ENCODE data around the gene HDAC2. TPM values are rescaled to one million over a fixed set of nuclear protein-coding genes. Genes with fewer than 3 reads are reported as not detected.

HDAC2 gene
- total and polyA plus RNA-seq, 2 donors: 68.6 to 87.8 TPM

- H3K27ac ChIP-seq (ENCODE audit: low read depth in 1 of 2, low read length in 1 of 2): no peak overlapping the region
- no peaks in the 10 kb centered on the region for H3K27me3 ChIP-seq (ENCODE audit: control insufficient read depth in 2 of 2, insufficient read depth in 1 of 2, low read length in 1 of 2)
- 23% methylated on average over 6 of the region's 6 CpGs for WGBS
- peak; percentile 9 to 81 (median 56) for DNase-seq (ENCODE audit: low read depth in 6 of 9, low spot score in 9 of 9)
- H3K9me3 ChIP-seq (ENCODE audit: control insufficient read depth in 2 of 2, insufficient read depth in 1 of 2, low read length in 1 of 2): no peaks in the 10 kb centered on the region
- no peaks in the 10 kb centered on the region for H3K36me3 ChIP-seq (ENCODE audit: control insufficient read depth in 2 of 2, insufficient read depth in 2 of 2, low read length in 1 of 2)
- H3K4me3 ChIP-seq (ENCODE audit: low read length in 2 of 2): no peak overlapping the region
- no peaks in the 10 kb centered on the region for H3K4me1 ChIP-seq (ENCODE audit: control insufficient read depth in 2 of 2, insufficient read depth in 2 of 2, low read length in 2 of 2)
These were observed 61.6 kb downstream of the HDAC2 start for GRCh38 chr6:113909224-113909856.

GRCh38 chr6:113908801-113909200 is 62.1 kb downstream of the HDAC2 start:
- H3K36me3 ChIP-seq (ENCODE audit: control insufficient read depth in 2 of 2, insufficient read depth in 2 of 2, low read length in 1 of 2): no peaks in the 10 kb centered on the region
- no peaks in the 10 kb centered on the region for H3K27me3 ChIP-seq (ENCODE audit: control insufficient read depth in 2 of 2, insufficient read depth in 1 of 2, low read length in 1 of 2)
- WGBS: 80% methylated on average over 3 of the region's 3 CpGs
- no peaks in the 10 kb centered on the region for H3K9me3 ChIP-seq (ENCODE audit: control insufficient read depth in 2 of 2, insufficient read depth in 1 of 2, low read length in 1 of 2)
- no peaks in the 10 kb centered on the region for H3K4me1 ChIP-seq (ENCODE audit: control insufficient read depth in 2 of 2, insufficient read depth in 2 of 2, low read length in 2 of 2)
- no peak overlapping the region for H3K27ac ChIP-seq (ENCODE audit: low read depth in 1 of 2, low read length in 1 of 2)
- DNase-seq (ENCODE audit: low read depth in 6 of 9, low spot score in 9 of 9): no peak
- H3K4me3 ChIP-seq (ENCODE audit: low read length in 2 of 2): no peak overlapping the region

- Histone ChIP-seq H3K27ac (ENCODE audit: low read depth in 1 of 2, low read length in 1 of 2) (no peak overlapping the region), H3K9me3 (ENCODE audit: control insufficient read depth in 2 of 2, insufficient read depth in 1 of 2, low read length in 1 of 2) (no peaks in the 10 kb centered on the region), H3K4me1 (ENCODE audit: control insufficient read depth in 2 of 2, insufficient read depth in 2 of 2, low read length in 2 of 2) (no peaks in the 10 kb centered on the region), H3K36me3 (ENCODE audit: control insufficient read depth in 2 of 2, insufficient read depth in 2 of 2, low read length in 1 of 2) (no peaks in the 10 kb centered on the region), H3K27me3 (ENCODE audit: control insufficient read depth in 2 of 2, insufficient read depth in 1 of 2, low read length in 1 of 2) (no peaks in the 10 kb centered on the region), H3K4me3 (ENCODE audit: low read length in 2 of 2) (no peak overlapping the region)
- DNase-seq (ENCODE audit: low read depth in 6 of 9, low spot score in 9 of 9): no peak
- 95% methylated on average over 6 of the region's 6 CpGs for WGBS
These were observed 63.7 kb downstream of the HDAC2 start for GRCh38 chr6:113907102-113907815.

- no peak for DNase-seq (ENCODE audit: low read depth in 6 of 9, low spot score in 9 of 9)
- H3K4me3 ChIP-seq (ENCODE audit: low read length in 2 of 2): no peak overlapping the region
- H3K9me3 ChIP-seq (ENCODE audit: control insufficient read depth in 2 of 2, insufficient read depth in 1 of 2, low read length in 1 of 2): no peaks in the 10 kb centered on the region
- no peaks in the 10 kb centered on the region for H3K36me3 ChIP-seq (ENCODE audit: control insufficient read depth in 2 of 2, insufficient read depth in 2 of 2, low read length in 1 of 2)
- WGBS: 92% methylated on average over 9 of the region's 9 CpGs
- no peaks in the 10 kb centered on the region for H3K4me1 ChIP-seq (ENCODE audit: control insufficient read depth in 2 of 2, insufficient read depth in 2 of 2, low read length in 2 of 2)
- H3K27me3 ChIP-seq (ENCODE audit: control insufficient read depth in 2 of 2, insufficient read depth in 1 of 2, low read length in 1 of 2): no peaks in the 10 kb centered on the region
- no peak overlapping the region for H3K27ac ChIP-seq (ENCODE audit: low read depth in 1 of 2, low read length in 1 of 2)
These were observed 67.2 kb downstream of the HDAC2 start for GRCh38 chr6:113903666-113904330.

- Histone ChIP-seq H3K27me3 (ENCODE audit: control insufficient read depth in 2 of 2, insufficient read depth in 1 of 2, low read length in 1 of 2) (no peaks in the 10 kb centered on the region), H3K4me1 (ENCODE audit: control insufficient read depth in 2 of 2, insufficient read depth in 2 of 2, low read length in 2 of 2) (no peaks in the 10 kb centered on the region), H3K36me3 (ENCODE audit: control insufficient read depth in 2 of 2, insufficient read depth in 2 of 2, low read length in 1 of 2) (no peaks in the 10 kb centered on the region), H3K9me3 (ENCODE audit: control insufficient read depth in 2 of 2, insufficient read depth in 1 of 2, low read length in 1 of 2) (peaks cover 0 to 4% of the 10 kb centered on the region in 2 donors), H3K27ac (ENCODE audit: low read depth in 1 of 2, low read length in 1 of 2) (no peak overlapping the region), H3K4me3 (ENCODE audit: low read length in 2 of 2) (no peak overlapping the region)
- no peak for DNase-seq (ENCODE audit: low read depth in 6 of 9, low spot score in 9 of 9)
- WGBS: 96% methylated on average over 2 of the region's 2 CpGs
These were observed 69.5 kb downstream of the HDAC2 start for GRCh38 chr6:113901482-113901881.

- WGBS: 71% methylated on average over 6 of the region's 6 CpGs
- no peak overlapping the region for H3K4me3 ChIP-seq (ENCODE audit: low read length in 2 of 2)
- H3K27ac ChIP-seq (ENCODE audit: low read depth in 1 of 2, low read length in 1 of 2): no peak overlapping the region
- no peaks in the 10 kb centered on the region for H3K36me3 ChIP-seq (ENCODE audit: control insufficient read depth in 2 of 2, insufficient read depth in 2 of 2, low read length in 1 of 2)
- H3K27me3 ChIP-seq (ENCODE audit: control insufficient read depth in 2 of 2, insufficient read depth in 1 of 2, low read length in 1 of 2): no peaks in the 10 kb centered on the region
- no peak for DNase-seq (ENCODE audit: low read depth in 6 of 9, low spot score in 9 of 9)
- no peaks in the 10 kb centered on the region for H3K4me1 ChIP-seq (ENCODE audit: control insufficient read depth in 2 of 2, insufficient read depth in 2 of 2, low read length in 2 of 2)
- H3K9me3 ChIP-seq (ENCODE audit: control insufficient read depth in 2 of 2, insufficient read depth in 1 of 2, low read length in 1 of 2): peaks cover 0 to 4% of the 10 kb centered on the region in 2 donors
These were observed 76.0 kb downstream of the HDAC2 start for GRCh38 chr6:113894712-113895674.

- 93% methylated on average over 3 of the region's 3 CpGs for WGBS
These were observed 77.1 kb downstream of the HDAC2 start for GRCh38 chr6:113893866-113894265.

GRCh38 chr6:113893451-113893850 is 77.5 kb downstream of the HDAC2 start:
- Histone ChIP-seq H3K27ac (ENCODE audit: low read depth in 1 of 2, low read length in 1 of 2) (no peak overlapping the region), H3K27me3 (ENCODE audit: control insufficient read depth in 2 of 2, insufficient read depth in 1 of 2, low read length in 1 of 2) (no peaks in the 10 kb centered on the region), H3K36me3 (ENCODE audit: control insufficient read depth in 2 of 2, insufficient read depth in 2 of 2, low read length in 1 of 2) (no peaks in the 10 kb centered on the region), H3K4me1 (ENCODE audit: control insufficient read depth in 2 of 2, insufficient read depth in 2 of 2, low read length in 2 of 2) (no peaks in the 10 kb centered on the region), H3K9me3 (ENCODE audit: control insufficient read depth in 2 of 2, insufficient read depth in 1 of 2, low read length in 1 of 2) (peaks cover 0 to 4% of the 10 kb centered on the region in 2 donors), H3K4me3 (ENCODE audit: low read length in 2 of 2) (no peak overlapping the region)
- DNase-seq (ENCODE audit: low read depth in 6 of 9, low spot score in 9 of 9): no peak

More at GRCh38 chr6:113893866-113894265, 77.1 kb downstream of the HDAC2 start:
- Histone ChIP-seq H3K27ac (ENCODE audit: low read depth in 1 of 2, low read length in 1 of 2) (no peak overlapping the region), H3K27me3 (ENCODE audit: control insufficient read depth in 2 of 2, insufficient read depth in 1 of 2, low read length in 1 of 2) (no peaks in the 10 kb centered on the region), H3K9me3 (ENCODE audit: control insufficient read depth in 2 of 2, insufficient read depth in 1 of 2, low read length in 1 of 2) (peaks cover 0 to 4% of the 10 kb centered on the region in 2 donors), H3K4me3 (ENCODE audit: low read length in 2 of 2) (no peak overlapping the region), H3K4me1 (ENCODE audit: control insufficient read depth in 2 of 2, insufficient read depth in 2 of 2, low read length in 2 of 2) (no peaks in the 10 kb centered on the region), H3K36me3 (ENCODE audit: control insufficient read depth in 2 of 2, insufficient read depth in 2 of 2, low read length in 1 of 2) (no peaks in the 10 kb centered on the region)
- no peak for DNase-seq (ENCODE audit: low read depth in 6 of 9, low spot score in 9 of 9)
